Measurements from ENCODE around the gene LRRC61.
A peak's percentile ranks its signal among the peaks of the same experiment; 100 is the strongest.

The LRRC61 gene

GRCh38 chr7:150330211-150330885, 7.2 kb downstream of the LRRC61 start:
- Histone ChIP-seq H3K4me1 (ENCODE audit: control insufficient read depth in 5 of 5, insufficient read depth in 5 of 5, low read length in 5 of 5) (peaks cover 2 to 27% (median 12%) of the 10 kb centered on the region in 5 donors), H3K27me3 (ENCODE audit: control insufficient read depth in 5 of 5, insufficient read depth in 4 of 5, low read length in 5 of 5) (no peaks in the 10 kb centered on the region), H3K9me3 (ENCODE audit: control insufficient read depth in 5 of 5, low read length in 5 of 5) (no peaks in the 10 kb centered on the region), H3K27ac (ENCODE audit: low read depth, low read length) (no peak overlapping the region), H3K36me3 (ENCODE audit: control insufficient read depth in 5 of 5, insufficient read depth in 5 of 5, low read length in 5 of 5) (peaks cover 0 to 20% (median 11%) of the 10 kb centered on the region in 5 donors), H3K9ac (ENCODE audit: low read length in 5 of 5) (no peak overlapping the region), H3K4me3 (ENCODE audit: low read depth in 1 of 5, low read length in 5 of 5) (no peak overlapping the region)

- peaks cover 0 to 31% (median 11%) of the 10 kb centered on the region in 5 donors for H3K36me3 ChIP-seq (ENCODE audit: control insufficient read depth in 5 of 5, insufficient read depth in 5 of 5, low read length in 5 of 5)
- no peak overlapping the region for H3K9ac ChIP-seq (ENCODE audit: low read length in 5 of 5)
- H3K4me1 ChIP-seq (ENCODE audit: control insufficient read depth in 5 of 5, insufficient read depth in 5 of 5, low read length in 5 of 5) = peaks cover 3 to 45% (median 36%) of the 10 kb centered on the region in 5 donors
- H3K27ac ChIP-seq (ENCODE audit: low read depth, low read length) = no peak overlapping the region
- H3K9me3 ChIP-seq (ENCODE audit: control insufficient read depth in 5 of 5, low read length in 5 of 5) = no peaks in the 10 kb centered on the region
- H3K4me3 ChIP-seq (ENCODE audit: low read depth in 1 of 5, low read length in 5 of 5) = no peak overlapping the region
- H3K27me3 ChIP-seq (ENCODE audit: control insufficient read depth in 5 of 5, insufficient read depth in 4 of 5, low read length in 5 of 5) = no peaks in the 10 kb centered on the region
These were observed 9.9 kb downstream of the LRRC61 start for GRCh38 chr7:150332852-150333635.

- H3K9me3 ChIP-seq (ENCODE audit: control insufficient read depth in 5 of 5, low read length in 5 of 5) = no peaks in the 10 kb centered on the region
- peaks cover 0 to 2% (median 0%) of the 10 kb centered on the region in 5 donors for H3K27me3 ChIP-seq (ENCODE audit: control insufficient read depth in 5 of 5, insufficient read depth in 4 of 5, low read length in 5 of 5)
- H3K27ac ChIP-seq (ENCODE audit: low read depth, low read length) = no peak overlapping the region
- no peak overlapping the region for H3K4me3 ChIP-seq (ENCODE audit: low read depth in 1 of 5, low read length in 5 of 5)
- H3K4me1 ChIP-seq (ENCODE audit: control insufficient read depth in 5 of 5, insufficient read depth in 5 of 5, low read length in 5 of 5) = peaks cover 3 to 51% (median 42%) of the 10 kb centered on the region in 5 donors
- H3K9ac ChIP-seq (ENCODE audit: low read length in 5 of 5) = no peak overlapping the region
- H3K36me3 ChIP-seq (ENCODE audit: control insufficient read depth in 5 of 5, insufficient read depth in 5 of 5, low read length in 5 of 5) = peaks cover 0 to 34% (median 15%) of the 10 kb centered on the region in 5 donors
These were observed 10.5 kb downstream of the LRRC61 start for GRCh38 chr7:150333659-150334058.

- Histone ChIP-seq H3K9ac (ENCODE audit: low read length in 5 of 5) (no peak overlapping the region), H3K27ac (ENCODE audit: low read depth, low read length) (no peak overlapping the region), H3K27me3 (ENCODE audit: control insufficient read depth in 5 of 5, insufficient read depth in 4 of 5, low read length in 5 of 5) (peaks cover 0 to 6% (median 0%) of the 10 kb centered on the region in 5 donors), H3K4me1 (ENCODE audit: control insufficient read depth in 5 of 5, insufficient read depth in 5 of 5, low read length in 5 of 5) (peaks cover 3 to 55% (median 47%) of the 10 kb centered on the region in 5 donors), H3K36me3 (ENCODE audit: control insufficient read depth in 5 of 5, insufficient read depth in 5 of 5, low read length in 5 of 5) (peaks cover 0 to 36% (median 18%) of the 10 kb centered on the region in 5 donors), H3K9me3 (ENCODE audit: control insufficient read depth in 5 of 5, low read length in 5 of 5) (no peaks in the 10 kb centered on the region), H3K4me3 (ENCODE audit: low read depth in 1 of 5, low read length in 5 of 5) (no peak overlapping the region)
These were observed 11.0 kb downstream of the LRRC61 start for GRCh38 chr7:150334108-150334507.

- Histone ChIP-seq H3K9ac (ENCODE audit: low read length in 5 of 5) (peak overlapping the region in 1 of 5 donors; percentile 10), H3K4me3 (ENCODE audit: low read depth in 1 of 5, low read length in 5 of 5) (no peak overlapping the region), H3K4me1 (ENCODE audit: control insufficient read depth in 5 of 5, insufficient read depth in 5 of 5, low read length in 5 of 5) (peaks cover 5 to 55% (median 54%) of the 10 kb centered on the region in 5 donors), H3K27me3 (ENCODE audit: control insufficient read depth in 5 of 5, insufficient read depth in 4 of 5, low read length in 5 of 5) (peaks cover 0 to 10% (median 4%) of the 10 kb centered on the region in 5 donors), H3K9me3 (ENCODE audit: control insufficient read depth in 5 of 5, low read length in 5 of 5) (no peaks in the 10 kb centered on the region), H3K36me3 (ENCODE audit: control insufficient read depth in 5 of 5, insufficient read depth in 5 of 5, low read length in 5 of 5) (peaks cover 0 to 37% (median 18%) of the 10 kb centered on the region in 5 donors), H3K27ac (ENCODE audit: low read depth, low read length) (peak overlapping the region; percentile 41)
These were observed 12.1 kb downstream of the LRRC61 start for GRCh38 chr7:150335108-150335773.

- Histone ChIP-seq H3K4me3 (ENCODE audit: low read depth in 1 of 5, low read length in 5 of 5) (no peak overlapping the region), H3K27ac (ENCODE audit: low read depth, low read length) (peak overlapping the region; percentile 41), H3K9me3 (ENCODE audit: control insufficient read depth in 5 of 5, low read length in 5 of 5) (no peaks in the 10 kb centered on the region), H3K27me3 (ENCODE audit: control insufficient read depth in 5 of 5, insufficient read depth in 4 of 5, low read length in 5 of 5) (peaks cover 0 to 12% (median 5%) of the 10 kb centered on the region in 5 donors), H3K4me1 (ENCODE audit: control insufficient read depth in 5 of 5, insufficient read depth in 5 of 5, low read length in 5 of 5) (peaks cover 5 to 59% (median 54%) of the 10 kb centered on the region in 5 donors), H3K9ac (ENCODE audit: low read length in 5 of 5) (peak overlapping the region in 1 of 5 donors; percentile 10), H3K36me3 (ENCODE audit: control insufficient read depth in 5 of 5, insufficient read depth in 5 of 5, low read length in 5 of 5) (peaks cover 0 to 32% (median 18%) of the 10 kb centered on the region in 5 donors)
These were observed 12.6 kb downstream of the LRRC61 start for GRCh38 chr7:150335774-150336112.

GRCh38 chr7:150336746-150337145, 13.6 kb downstream of the LRRC61 start:
- Histone ChIP-seq H3K4me3 (ENCODE audit: low read depth in 1 of 5, low read length in 5 of 5) (no peak overlapping the region), H3K4me1 (ENCODE audit: control insufficient read depth in 5 of 5, insufficient read depth in 5 of 5, low read length in 5 of 5) (peaks cover 5 to 67% (median 55%) of the 10 kb centered on the region in 5 donors), H3K9ac (ENCODE audit: low read length in 5 of 5) (no peak overlapping the region), H3K27me3 (ENCODE audit: control insufficient read depth in 5 of 5, insufficient read depth in 4 of 5, low read length in 5 of 5) (peaks cover 0 to 14% (median 5%) of the 10 kb centered on the region in 5 donors), H3K27ac (ENCODE audit: low read depth, low read length) (no peak overlapping the region), H3K36me3 (ENCODE audit: control insufficient read depth in 5 of 5, insufficient read depth in 5 of 5, low read length in 5 of 5) (peaks cover 0 to 28% (median 18%) of the 10 kb centered on the region in 5 donors), H3K9me3 (ENCODE audit: control insufficient read depth in 5 of 5, low read length in 5 of 5) (no peaks in the 10 kb centered on the region)

GRCh38 chr7:150337179-150337578, 14.0 kb downstream of the LRRC61 start:
- Histone ChIP-seq H3K27ac (ENCODE audit: low read depth, low read length) (no peak overlapping the region), H3K36me3 (ENCODE audit: control insufficient read depth in 5 of 5, insufficient read depth in 5 of 5, low read length in 5 of 5) (peaks cover 0 to 28% (median 18%) of the 10 kb centered on the region in 5 donors)

GRCh38 chr7:150337659-150338081, 14.5 kb downstream of the LRRC61 start:
- Histone ChIP-seq H3K36me3 (ENCODE audit: control insufficient read depth in 5 of 5, insufficient read depth in 5 of 5, low read length in 5 of 5) (peaks cover 0 to 28% (median 18%) of the 10 kb centered on the region in 5 donors), H3K4me1 (ENCODE audit: control insufficient read depth in 5 of 5, insufficient read depth in 5 of 5, low read length in 5 of 5) (peaks cover 5 to 71% (median 58%) of the 10 kb centered on the region in 5 donors), H3K27me3 (ENCODE audit: control insufficient read depth in 5 of 5, insufficient read depth in 4 of 5, low read length in 5 of 5) (peaks cover 0 to 19% (median 9%) of the 10 kb centered on the region in 5 donors), H3K27ac (ENCODE audit: low read depth, low read length) (no peak overlapping the region), H3K9me3 (ENCODE audit: control insufficient read depth in 5 of 5, low read length in 5 of 5) (no peaks in the 10 kb centered on the region), H3K9ac (ENCODE audit: low read length in 5 of 5) (peak overlapping the region in 1 of 5 donors; percentile 26), H3K4me3 (ENCODE audit: low read depth in 1 of 5, low read length in 5 of 5) (no peak overlapping the region)

More at GRCh38 chr7:150337179-150337578, 14.0 kb downstream of the LRRC61 start:
- Histone ChIP-seq H3K9ac (ENCODE audit: low read length in 5 of 5) (no peak overlapping the region), H3K4me1 (ENCODE audit: control insufficient read depth in 5 of 5, insufficient read depth in 5 of 5, low read length in 5 of 5) (peaks cover 5 to 71% (median 58%) of the 10 kb centered on the region in 5 donors), H3K27me3 (ENCODE audit: control insufficient read depth in 5 of 5, insufficient read depth in 4 of 5, low read length in 5 of 5) (peaks cover 0 to 19% (median 8%) of the 10 kb centered on the region in 5 donors), H3K9me3 (ENCODE audit: control insufficient read depth in 5 of 5, low read length in 5 of 5) (no peaks in the 10 kb centered on the region), H3K4me3 (ENCODE audit: low read depth in 1 of 5, low read length in 5 of 5) (no peak overlapping the region)

Data from subcutaneous abdominal adipose tissue (tissue), 5 donors.